GM18502 (cell line): Measurements from ENCODE around the gene OSBPL10.

Experiments
- ATAC-seq: cut with Tn5 transposase; IDR thresholded peaks from one replicate; pipeline ENCODE4 v1.9.1; 2021; ENCODE audit warnings: mild to moderate bottlenecking; ENCODE audit not compliant: unreplicated experiment, poor library complexity

Gene OSBPL10

DNA sequence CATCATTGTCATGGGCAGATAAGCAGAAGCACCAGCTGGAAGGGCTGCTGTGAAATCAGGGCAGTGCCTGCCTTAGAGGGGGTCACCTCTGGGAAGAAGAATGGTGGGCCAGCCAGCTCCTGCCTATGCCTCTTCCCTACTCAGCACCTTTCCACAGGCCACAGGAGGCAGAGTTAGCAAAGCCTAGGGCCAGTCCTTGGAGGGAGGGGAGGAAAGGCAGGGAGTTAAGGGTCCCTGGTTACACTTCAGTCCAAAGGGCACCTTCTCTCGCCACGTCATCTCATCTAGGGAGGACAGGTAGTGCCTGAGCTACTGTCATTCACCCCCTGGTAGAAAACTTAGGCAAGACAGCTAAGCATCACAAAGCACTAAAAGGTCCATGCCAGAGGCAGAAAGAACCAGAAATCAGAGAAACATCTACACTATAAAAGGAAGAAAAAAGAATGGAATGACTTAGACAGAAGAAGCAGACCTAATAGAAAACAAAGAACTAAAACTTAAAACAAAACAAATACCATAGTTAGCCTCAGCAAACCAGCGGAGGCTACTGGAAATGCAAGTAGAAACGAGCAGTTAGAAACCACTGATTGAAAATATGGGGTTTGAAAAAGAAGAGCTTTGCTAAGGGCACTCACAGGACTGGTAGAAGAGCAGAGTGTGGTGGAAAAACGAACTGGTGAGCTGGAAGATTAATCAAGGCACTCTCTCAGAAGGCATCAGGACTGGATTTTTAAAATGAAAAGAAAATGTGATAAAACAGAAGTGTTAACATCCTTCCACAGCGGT is 84.2 kb downstream of the OSBPL10 start:
- no peak for ATAC-seq

DNA sequence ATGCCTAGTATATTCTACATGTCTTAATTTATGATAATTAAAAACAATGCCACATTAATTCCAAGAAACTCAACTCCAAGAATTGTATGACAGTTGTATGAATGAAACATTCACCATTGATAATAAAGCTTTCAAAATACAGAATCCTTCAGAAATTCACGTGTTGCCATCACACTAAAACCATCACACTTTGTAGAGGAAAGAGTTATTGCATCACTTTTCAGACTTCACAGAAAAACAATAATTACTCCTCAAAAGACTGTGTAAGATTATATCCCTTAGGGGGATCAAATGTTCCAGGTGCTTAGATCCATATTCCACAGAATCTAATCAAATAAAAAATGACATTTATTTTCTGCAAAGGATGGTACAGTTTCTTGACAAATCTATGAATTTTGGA is 85.0 kb downstream of the OSBPL10 start:
- ATAC-seq, result no peak

GRCh38 chr3:31895471-31895870 is 85.6 kb downstream of the OSBPL10 start:
- no peak for ATAC-seq

GRCh38 chr3:31892916-31893573 is 88.0 kb downstream of the OSBPL10 start:
- no peak for ATAC-seq

GRCh38 chr3:31892500-31892899 is 88.6 kb downstream of the OSBPL10 start:
- ATAC-seq, result no peak

- no peak for ATAC-seq
Observed at GRCh38 chr3:31891876-31892455, 89.1 kb downstream of the OSBPL10 start.

DNA sequence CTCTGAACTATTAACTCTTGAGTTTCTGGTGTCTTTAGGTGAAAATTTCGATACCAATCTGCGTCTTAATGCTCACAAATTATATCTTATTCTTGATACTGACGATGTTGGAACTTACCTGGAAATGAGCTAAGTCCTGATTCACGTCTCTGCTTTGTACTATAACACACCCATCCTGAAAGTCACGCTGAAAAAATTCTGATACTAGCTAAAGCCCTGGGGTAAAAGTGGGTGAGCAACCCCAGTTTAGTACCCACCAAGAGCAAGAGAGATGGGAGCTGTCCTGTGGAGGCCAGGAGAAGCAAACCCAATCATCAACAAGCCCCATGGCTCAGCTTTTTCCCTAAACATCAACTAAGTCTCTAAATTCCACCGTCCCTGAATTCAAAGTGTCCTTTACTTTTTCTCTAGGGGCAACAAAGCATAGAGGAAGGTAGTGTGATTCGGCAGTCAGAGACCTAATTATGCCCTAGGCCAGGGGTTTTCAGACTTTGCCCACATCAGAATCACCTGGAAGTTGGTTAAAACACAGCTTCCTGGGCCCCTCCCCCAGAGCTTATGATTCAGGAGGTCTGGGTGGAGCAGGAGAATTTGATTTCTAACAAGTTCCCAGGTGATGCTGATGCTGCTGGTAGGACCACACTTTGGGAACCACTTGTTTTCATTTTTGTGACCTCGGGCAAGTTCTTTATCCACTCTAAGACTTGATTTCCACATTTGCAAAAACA is 90.2 kb downstream of the OSBPL10 start:
- ATAC-seq, result no peak

GRCh38 chr3:31890007-31890406 is 91.1 kb downstream of the OSBPL10 start:
- ATAC-seq, result no peak

GRCh38 chr3:31885235-31885634 is 95.8 kb downstream of the OSBPL10 start:
- no peak for ATAC-seq

- no peak for ATAC-seq
Observed at GRCh38 chr3:31884251-31884650, 96.8 kb downstream of the OSBPL10 start.

DNA sequence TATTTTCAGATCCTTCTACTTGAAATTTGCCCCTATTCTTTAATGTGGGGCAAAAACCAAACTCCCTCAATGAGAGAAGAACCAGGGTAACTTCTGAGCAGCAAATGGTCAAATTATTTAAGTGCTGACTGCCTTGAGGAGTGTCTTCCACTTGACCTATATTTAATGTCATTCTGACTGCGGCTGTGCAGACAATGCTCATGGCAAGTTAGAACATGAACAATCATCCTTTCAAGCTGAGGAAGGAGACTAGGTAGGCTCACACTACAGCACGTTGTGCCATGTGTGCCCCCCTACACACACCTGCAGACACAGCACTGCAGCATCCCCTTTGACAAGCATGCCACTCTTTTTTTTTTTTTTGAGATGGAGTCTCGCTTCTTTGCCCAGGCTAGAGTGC is 98.2 kb downstream of the OSBPL10 start:
- no peak for ATAC-seq

DNA sequence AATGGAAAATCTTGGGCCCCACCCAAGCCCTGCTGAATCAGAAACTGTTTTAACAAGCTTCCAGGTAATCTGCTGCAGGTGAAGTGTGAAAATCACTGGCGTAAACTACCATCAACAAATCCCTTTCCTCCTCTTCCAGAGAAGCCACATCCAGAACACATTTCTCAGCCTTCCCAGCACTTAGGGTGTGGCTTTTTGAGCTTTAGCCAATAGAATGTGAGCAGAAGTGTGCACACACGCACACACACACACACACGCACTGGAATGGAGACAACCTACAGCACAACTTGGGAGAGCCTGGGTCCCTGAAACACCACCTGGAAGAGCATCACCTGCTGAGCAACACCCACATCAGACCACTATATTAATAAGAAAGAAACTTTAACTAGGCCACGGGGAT is 98.6 kb downstream of the OSBPL10 start:
- ATAC-seq, result no peak

GRCh38 chr3:31880482-31881078 is 100.5 kb downstream of the OSBPL10 start:
- ATAC-seq, result no peak

GRCh38 chr3:31880020-31880419 is 101.0 kb downstream of the OSBPL10 start:
- peak; percentile 39 for ATAC-seq

- no peak for ATAC-seq
Observed at GRCh38 chr3:31879365-31879764, 101.7 kb downstream of the OSBPL10 start.

- no peak for ATAC-seq
Observed at GRCh38 chr3:31878231-31878838, 102.7 kb downstream of the OSBPL10 start.

DNA sequence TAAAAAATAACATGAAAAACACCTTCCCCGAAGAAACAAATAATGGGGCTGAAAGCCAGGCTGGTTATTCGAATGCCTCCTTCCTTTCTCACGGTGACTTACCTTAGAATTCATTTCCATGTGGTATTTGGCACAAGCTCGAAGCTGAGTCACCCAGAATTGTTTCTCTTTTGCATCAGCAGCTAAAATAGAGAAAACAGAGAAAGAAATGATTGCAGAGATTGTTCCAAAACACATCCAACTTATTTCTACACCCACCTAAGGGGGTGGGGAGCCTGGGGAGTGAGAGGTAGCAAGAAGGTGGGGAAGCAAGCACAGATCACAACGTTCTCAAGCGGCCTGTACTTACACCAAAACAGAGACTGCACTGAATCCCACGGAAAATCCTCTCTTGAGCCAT is 104.7 kb downstream of the OSBPL10 start:
- no peak for ATAC-seq

GRCh38 chr3:31875437-31875836 is 105.6 kb downstream of the OSBPL10 start:
- no peak for ATAC-seq

GRCh38 chr3:31873254-31873820 is 107.7 kb downstream of the OSBPL10 start:
- ATAC-seq, result no peak
